Measurements from ENCODE around the gene SGTA. TPM values are rescaled to one million over a fixed set of nuclear protein-coding genes. Genes with fewer than 3 reads are reported as not detected.

Gene SGTA
- total RNA-seq, 1 experiment from 2014 or later = 109 TPM

- Histone ChIP-seq H3K4me2 (ENCODE audit: low read length) (0 out of 2 replicates have a peak overlapping the region, but pooled peaks have one; percentile 15), H3K36me3 (ENCODE audit: control insufficient read depth in 1 of 2, insufficient read depth in 2 of 2, low read length in 2 of 2) (peaks cover 3 to 17% of the 10 kb centered on the region in 2 experiments), H2AFZ (ENCODE audit: low read depth, low read length, poor library complexity, severe bottlenecking) (no peak overlapping the region), H4K20me1 (ENCODE audit: insufficient read depth) (no peaks in the 10 kb centered on the region), H3K4me3 (replicated peaks in 1 of 2; ENCODE audit: low read depth in 1 of 2, low read length in 2 of 2) (peak overlapping the region; percentile 6 to 96; a peak in 1 of 4 replicates), H3K9ac (ENCODE audit: low read length) (no peak overlapping the region), H3K79me2 (ENCODE audit: insufficient read depth, low read length) (peaks cover 21% of the 10 kb centered on the region), H3K4me1 (ENCODE audit: control insufficient read depth in 1 of 2, insufficient read depth in 2 of 2, low read length in 2 of 2) (peaks cover 0 to 3% of the 10 kb centered on the region in 2 experiments; a peak in 1 of 4 replicates), H3K9me2 (ENCODE audit: insufficient read depth) (no peaks in the 10 kb centered on the region), H3K27me3 (ENCODE audit: insufficient read depth, low read length) (peaks cover 8% of the 10 kb centered on the region), H3K9me3 (ENCODE audit: control insufficient read depth in 1 of 2, insufficient read depth in 1 of 2, low read depth in 1 of 2, low read length in 2 of 2) (peaks cover 0 to 6% of the 10 kb centered on the region in 2 experiments; a peak in 1 of 4 replicates), H3K27ac (ENCODE audit: low read depth, low read length) (no peak overlapping the region)
- ATAC-seq (no peak), DNase-seq (ENCODE audit: low read depth, low spot score) (no peak)
- TF ChIP-seq YY1 (IDR thresholded peaks at IDR 0.05; ENCODE audit: extremely low read depth, insufficient replicate concordance, low read depth, low read length) = no peak
- TF ChIP-seq FOSL1 (IDR thresholded peaks at IDR 0.05; ENCODE audit: low read depth) = peak; percentile 21; the same call in 1 of the 2 replicates
- TF ChIP-seq TCF7L2 (IDR thresholded peaks at IDR 0.05; ENCODE audit: borderline replicate concordance, extremely low read depth, insufficient read depth, insufficient read length) = no peak
- peak; percentile 8; the same call in 1 of the 2 replicates for TF ChIP-seq CBX3 (IDR thresholded peaks at IDR 0.05; ENCODE audit: low read depth)
- TF ChIP-seq ZBTB33 (IDR thresholded peaks at IDR 0.05; ENCODE audit: extremely low read depth, insufficient replicate concordance, low read length) = no peak
- TF ChIP-seq RAD21 (IDR thresholded peaks at IDR 0.05; ENCODE audit: low read depth) = no peak
- BruUV-seq (replicated peaks) = no TSS peak
- CTCF ChIA-PET = no interaction called here
- RAD21 ChIA-PET (ENCODE audit: low non-redundant PET in 1 of 2, low total read pairs in 2 of 2, uncharacterized antibody in 2 of 2, unreplicated experiment in 2 of 2) = no interaction called here
- POLR2A ChIA-PET = no interaction called here
- intact Hi-C loops (cut with micrococcal nuclease) = no loop called here
Observed at GRCh38 chr19:2740314-2740656, 42.8 kb downstream of the SGTA start.

Measured in HCT116 (cell line).